22Rv1 (cell line): ENCODE measurements around the gene IL32.

Experiments used
- CTCF ChIP-seq: fragments of 450-650 bp; IDR thresholded peaks from 2 replicates; pipeline ENCODE4 v1.5.1; 2017; ENCODE audit warnings: mild to moderate bottlenecking
- ZFX ChIP-seq: fragments of 450-650 bp; IDR thresholded peaks from 2 replicates; pipeline ENCODE4 v1.6.1; 2017; ENCODE audit warnings: antibody characterized with exemption, borderline replicate concordance

GRCh38 chr16:3020604-3021448, 44.6 kb upstream of the IL32 start:
- TF ChIP-seq CTCF (no peak), ZFX (no peak)
